ENCODE measurements around the gene UGT1A9.

UGT1A9 gene

DNA sequence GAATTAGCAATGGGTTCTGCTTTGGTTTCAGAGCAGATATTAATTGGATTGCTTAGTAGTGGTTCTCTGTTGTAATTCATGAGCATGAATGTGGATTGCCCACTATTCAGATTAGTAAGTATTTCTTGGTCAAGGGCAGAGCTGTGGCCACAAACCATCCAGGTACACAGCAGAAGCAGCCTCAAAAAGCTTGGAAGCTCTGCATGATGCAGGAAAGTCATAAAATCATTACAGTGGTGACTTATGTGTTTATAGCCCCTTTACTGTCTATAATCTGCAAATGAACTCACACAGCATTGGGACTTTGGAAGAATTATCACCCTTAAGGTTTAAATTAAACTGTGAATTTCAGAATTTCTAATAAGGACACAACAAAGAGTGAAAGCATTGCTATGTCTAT is 86.4 kb downstream of the UGT1A9 start:
- TF ChIP-seq GATA3 (IDR thresholded peaks at IDR 0.05; ENCODE audit: low read depth, low read length) = no peak
- TF ChIP-seq GATA2 (IDR thresholded peaks at IDR 0.05; ENCODE audit: low read depth, low read length) = no peak

DNA sequence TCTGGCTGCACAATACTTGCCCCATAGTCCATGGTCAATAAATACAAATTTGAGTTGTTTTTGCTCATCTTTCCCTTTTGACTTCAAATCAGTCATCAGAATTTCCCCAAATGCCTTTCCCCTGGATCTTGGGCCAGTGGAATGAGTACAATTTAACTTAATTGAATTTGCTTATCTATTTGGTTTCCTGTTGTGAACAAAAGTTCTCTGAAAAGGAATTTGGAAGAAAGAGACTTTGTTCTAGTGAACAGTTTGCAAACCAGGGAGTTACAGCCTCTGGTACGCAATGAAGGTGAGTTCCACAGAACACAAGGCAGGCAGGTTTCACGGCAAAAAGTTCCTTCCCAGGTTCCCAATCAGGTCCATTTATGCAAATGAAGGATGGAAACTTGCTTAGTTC is 87.2 kb downstream of the UGT1A9 start:
- no peak for TF ChIP-seq GATA3 (IDR thresholded peaks at IDR 0.05; ENCODE audit: low read depth, low read length)
- no peak for TF ChIP-seq GATA2 (IDR thresholded peaks at IDR 0.05; ENCODE audit: low read depth, low read length)

DNA sequence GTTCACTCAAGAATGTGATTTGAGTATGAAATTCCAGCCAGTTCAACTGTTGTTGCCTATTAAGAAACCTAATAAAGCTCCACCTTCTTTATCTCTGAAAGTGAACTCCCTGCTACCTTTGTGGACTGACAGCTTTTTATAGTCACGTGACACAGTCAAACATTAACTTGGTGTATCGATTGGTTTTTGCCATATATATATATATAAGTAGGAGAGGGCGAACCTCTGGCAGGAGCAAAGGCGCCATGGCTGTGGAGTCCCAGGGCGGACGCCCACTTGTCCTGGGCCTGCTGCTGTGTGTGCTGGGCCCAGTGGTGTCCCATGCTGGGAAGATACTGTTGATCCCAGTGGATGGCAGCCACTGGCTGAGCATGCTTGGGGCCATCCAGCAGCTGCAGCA is 88.3 kb downstream of the UGT1A9 start, which contains the start of gene UGT1A1:
TSS of gene UGT1A1 (plus strand) at position 228 of the 400 bp plus-strand sequence. CDS start at position 246, 18 bp downstream.
- no peak for TF ChIP-seq GATA3 (IDR thresholded peaks at IDR 0.05; ENCODE audit: low read depth, low read length)
- no peak for TF ChIP-seq GATA2 (IDR thresholded peaks at IDR 0.05; ENCODE audit: low read depth, low read length)

DNA sequence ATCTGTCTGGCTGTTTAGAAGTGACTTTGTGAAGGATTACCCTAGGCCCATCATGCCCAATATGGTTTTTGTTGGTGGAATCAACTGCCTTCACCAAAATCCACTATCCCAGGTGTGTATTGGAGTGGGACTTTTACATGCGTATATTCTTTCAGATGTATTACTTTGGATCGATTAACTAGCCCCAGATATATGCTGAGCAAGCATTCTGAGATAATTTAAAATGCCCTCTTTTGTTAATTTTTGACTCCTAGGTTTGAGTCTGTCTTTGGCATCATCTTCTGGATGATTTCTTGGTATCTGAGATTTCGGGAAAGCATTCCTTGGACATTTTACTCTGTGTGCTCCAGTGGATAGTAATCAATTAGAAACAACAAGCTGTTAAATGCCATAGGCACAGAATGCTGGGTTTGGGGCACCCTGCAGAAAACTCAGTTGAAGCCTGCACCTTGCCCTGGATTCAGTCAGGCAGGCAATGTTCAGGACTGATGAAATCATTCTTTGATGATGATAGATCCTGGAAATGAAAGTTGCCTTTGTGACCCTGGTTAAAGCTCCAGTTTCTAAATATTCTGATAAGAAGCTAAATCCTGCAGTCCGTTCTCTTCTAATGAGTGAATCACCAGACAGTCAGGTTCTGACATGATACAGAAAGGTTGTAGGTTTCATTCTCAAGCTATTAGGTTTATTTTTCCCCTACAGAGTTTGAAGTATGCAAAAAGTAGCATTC is 89.5 kb downstream of the UGT1A9 start:
- no peak for TF ChIP-seq GATA2 (IDR thresholded peaks at IDR 0.05; ENCODE audit: low read depth, low read length)
- no peak for TF ChIP-seq GATA3 (IDR thresholded peaks at IDR 0.05; ENCODE audit: low read depth, low read length)

DNA sequence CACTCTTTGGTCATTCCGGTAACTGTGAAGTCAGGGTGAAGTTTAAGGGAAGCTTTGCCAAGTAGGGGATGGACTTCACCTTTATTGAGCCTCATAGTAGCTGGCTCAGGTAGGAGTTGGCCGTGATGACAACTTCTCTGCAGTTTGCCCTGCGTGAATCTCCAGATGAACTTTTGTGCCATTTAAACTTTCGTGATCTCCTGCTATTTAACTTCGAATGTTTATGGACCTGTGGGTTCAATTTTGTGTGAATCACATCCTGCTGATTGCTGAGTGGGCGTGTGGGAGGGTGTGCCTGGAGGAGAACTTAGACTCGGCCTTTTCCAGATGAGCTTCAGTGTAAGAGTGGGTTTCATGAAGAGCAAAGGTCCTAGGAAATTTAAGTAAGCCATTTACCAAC is 92.6 kb downstream of the UGT1A9 start:
- TF ChIP-seq GATA3 (IDR thresholded peaks at IDR 0.05; ENCODE audit: low read depth, low read length) (no peak), GATA2 (IDR thresholded peaks at IDR 0.05; ENCODE audit: low read depth, low read length) (no peak)

DNA sequence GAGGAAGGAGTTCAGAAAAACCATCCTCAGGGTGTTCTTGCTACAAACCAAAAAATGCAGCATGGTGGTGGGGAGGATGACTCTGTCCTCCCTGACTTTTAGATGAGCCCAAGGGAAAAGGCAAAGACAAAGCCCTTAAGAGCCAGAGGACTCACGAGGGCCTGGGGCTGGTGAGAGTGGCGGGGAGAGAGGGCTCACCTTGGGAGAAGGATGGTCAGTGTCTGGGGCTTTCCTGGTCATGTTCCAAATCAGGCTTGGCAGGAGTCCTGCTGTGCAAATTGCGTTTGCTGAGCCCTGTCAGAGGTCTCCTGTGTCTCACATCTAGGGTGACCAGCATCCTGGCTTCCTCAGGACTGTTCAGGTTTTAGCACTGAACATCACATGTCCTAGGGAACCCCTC is 93.1 kb downstream of the UGT1A9 start:
- TF ChIP-seq GATA2 (IDR thresholded peaks at IDR 0.05; ENCODE audit: low read depth, low read length) (no peak), GATA3 (IDR thresholded peaks at IDR 0.05; ENCODE audit: low read depth, low read length) (no peak)

DNA sequence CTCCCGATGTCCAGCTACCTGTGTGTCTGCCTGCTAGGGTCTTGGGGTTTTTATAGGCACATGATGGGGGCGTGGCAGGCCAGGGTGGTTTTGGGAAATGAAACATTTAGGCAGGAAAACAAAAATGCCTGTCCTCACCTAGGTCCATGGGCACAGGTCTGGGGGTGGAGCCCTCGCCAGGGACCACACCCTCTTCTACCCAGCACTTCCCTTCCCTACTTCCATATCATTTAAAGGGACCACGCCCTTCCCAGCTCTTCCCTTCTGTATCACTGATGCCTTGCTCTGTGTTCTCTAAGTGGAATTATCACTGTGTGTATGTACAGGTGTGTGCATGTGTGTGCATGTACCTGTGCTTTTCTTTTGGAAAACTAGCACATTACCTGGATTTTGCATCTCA is 94.7 kb downstream of the UGT1A9 start:
- TF ChIP-seq GATA2 (IDR thresholded peaks at IDR 0.05; ENCODE audit: low read depth, low read length) = no peak
- no peak for TF ChIP-seq GATA3 (IDR thresholded peaks at IDR 0.05; ENCODE audit: low read depth, low read length)

DNA sequence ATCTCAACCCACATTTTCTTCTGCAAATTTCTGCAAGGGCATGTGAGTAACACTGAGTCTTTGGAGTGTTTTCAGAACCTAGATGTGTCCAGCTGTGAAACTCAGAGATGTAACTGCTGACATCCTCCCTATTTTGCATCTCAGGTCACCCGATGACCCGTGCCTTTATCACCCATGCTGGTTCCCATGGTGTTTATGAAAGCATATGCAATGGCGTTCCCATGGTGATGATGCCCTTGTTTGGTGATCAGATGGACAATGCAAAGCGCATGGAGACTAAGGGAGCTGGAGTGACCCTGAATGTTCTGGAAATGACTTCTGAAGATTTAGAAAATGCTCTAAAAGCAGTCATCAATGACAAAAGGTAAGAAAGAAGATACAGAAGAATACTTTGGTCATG is 96.4 kb downstream of the UGT1A9 start:
- no peak for TF ChIP-seq GATA2 (IDR thresholded peaks at IDR 0.05; ENCODE audit: low read depth, low read length)
- TF ChIP-seq GATA3 (IDR thresholded peaks at IDR 0.05; ENCODE audit: low read depth, low read length) = no peak

DNA sequence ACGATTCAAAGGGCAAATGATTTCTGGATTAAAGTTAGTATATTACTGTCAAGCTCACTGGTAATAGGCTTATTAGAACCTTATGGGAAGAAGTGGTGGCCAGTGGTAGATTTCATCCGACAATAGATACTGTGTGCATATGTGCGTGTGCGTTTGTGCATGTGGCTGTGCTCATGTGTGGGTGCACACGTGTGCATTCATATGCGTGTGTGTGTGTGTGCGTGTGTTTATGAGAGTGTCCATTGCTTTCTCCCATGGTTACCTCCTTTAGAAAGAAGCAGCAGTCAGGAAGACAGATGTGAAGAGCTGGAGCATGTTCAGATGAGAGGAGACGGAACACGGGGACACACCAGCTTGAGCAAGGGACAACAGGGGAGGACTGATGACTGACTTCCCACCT is 97.6 kb downstream of the UGT1A9 start:
- TF ChIP-seq GATA3 (IDR thresholded peaks at IDR 0.05; ENCODE audit: low read depth, low read length) = no peak
- TF ChIP-seq GATA2 (IDR thresholded peaks at IDR 0.05; ENCODE audit: low read depth, low read length) = no peak

DNA sequence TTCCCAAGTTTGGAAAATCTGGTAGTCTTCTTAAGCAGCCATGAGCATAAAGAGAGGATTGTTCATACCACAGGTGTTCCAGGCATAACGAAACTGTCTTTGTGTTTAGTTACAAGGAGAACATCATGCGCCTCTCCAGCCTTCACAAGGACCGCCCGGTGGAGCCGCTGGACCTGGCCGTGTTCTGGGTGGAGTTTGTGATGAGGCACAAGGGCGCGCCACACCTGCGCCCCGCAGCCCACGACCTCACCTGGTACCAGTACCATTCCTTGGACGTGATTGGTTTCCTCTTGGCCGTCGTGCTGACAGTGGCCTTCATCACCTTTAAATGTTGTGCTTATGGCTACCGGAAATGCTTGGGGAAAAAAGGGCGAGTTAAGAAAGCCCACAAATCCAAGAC is 100.5 kb downstream of the UGT1A9 start:
- no peak for TF ChIP-seq GATA2 (IDR thresholded peaks at IDR 0.05; ENCODE audit: low read depth, low read length)
- TF ChIP-seq GATA3 (IDR thresholded peaks at IDR 0.05; ENCODE audit: low read depth, low read length) = no peak

DNA sequence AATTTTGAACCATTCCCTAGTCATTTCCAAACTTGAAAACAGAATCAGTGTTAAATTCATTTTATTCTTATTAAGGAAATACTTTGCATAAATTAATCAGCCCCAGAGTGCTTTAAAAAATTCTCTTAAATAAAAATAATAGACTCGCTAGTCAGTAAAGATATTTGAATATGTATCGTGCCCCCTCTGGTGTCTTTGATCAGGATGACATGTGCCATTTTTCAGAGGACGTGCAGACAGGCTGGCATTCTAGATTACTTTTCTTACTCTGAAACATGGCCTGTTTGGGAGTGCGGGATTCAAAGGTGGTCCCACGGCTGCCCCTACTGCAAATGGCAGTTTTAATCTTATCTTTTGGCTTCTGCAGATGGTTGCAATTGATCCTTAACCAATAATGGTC is 100.9 kb downstream of the UGT1A9 start:
- TF ChIP-seq GATA3 (IDR thresholded peaks at IDR 0.05; ENCODE audit: low read depth, low read length) (no peak), GATA2 (IDR thresholded peaks at IDR 0.05; ENCODE audit: low read depth, low read length) (no peak)

DNA sequence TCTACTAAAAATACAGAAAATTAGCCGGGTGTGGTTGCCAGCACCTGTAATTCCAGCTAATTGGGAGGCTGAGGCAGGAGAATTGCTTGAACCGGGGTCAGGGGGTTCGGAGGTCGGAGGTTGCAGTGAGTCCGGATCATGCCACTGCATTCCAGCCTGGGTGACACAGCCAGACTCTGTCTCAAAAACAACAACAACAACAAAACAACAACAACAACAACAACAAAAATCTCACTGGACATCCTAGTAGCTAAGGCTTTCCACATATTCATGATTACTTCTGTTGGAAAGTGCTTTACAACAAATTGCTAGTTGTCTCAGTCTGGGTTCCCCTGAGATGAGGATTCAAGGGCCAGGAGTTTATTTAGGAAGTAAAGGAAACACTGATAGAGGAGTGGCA is 102.2 kb downstream of the UGT1A9 start:
- no peak for TF ChIP-seq GATA2 (IDR thresholded peaks at IDR 0.05; ENCODE audit: low read depth, low read length)
- TF ChIP-seq GATA3 (IDR thresholded peaks at IDR 0.05; ENCODE audit: low read depth, low read length) = no peak

DNA sequence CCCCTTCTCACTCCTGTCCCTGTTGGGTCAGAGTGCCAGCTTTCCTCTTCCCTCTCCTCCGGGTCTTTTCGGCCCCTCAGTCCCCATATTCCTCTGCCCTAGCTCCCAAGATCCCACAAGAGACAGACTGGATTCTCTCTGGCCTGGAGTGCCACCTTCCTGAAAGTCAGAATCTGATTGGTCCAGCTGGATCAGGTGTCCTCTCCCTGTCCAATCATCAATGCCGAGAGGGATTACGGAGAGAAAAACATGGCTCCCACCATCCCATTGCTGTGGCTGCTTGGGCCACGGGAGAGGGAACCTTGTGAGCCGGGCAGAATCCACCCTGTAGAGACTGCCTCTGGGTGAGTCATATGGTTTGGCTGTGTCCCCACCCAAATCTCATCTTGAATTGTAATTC is 103.7 kb downstream of the UGT1A9 start:
- TF ChIP-seq GATA2 (IDR thresholded peaks at IDR 0.05; ENCODE audit: low read depth, low read length) = no peak
- TF ChIP-seq GATA3 (IDR thresholded peaks at IDR 0.05; ENCODE audit: low read depth, low read length) = no peak

DNA sequence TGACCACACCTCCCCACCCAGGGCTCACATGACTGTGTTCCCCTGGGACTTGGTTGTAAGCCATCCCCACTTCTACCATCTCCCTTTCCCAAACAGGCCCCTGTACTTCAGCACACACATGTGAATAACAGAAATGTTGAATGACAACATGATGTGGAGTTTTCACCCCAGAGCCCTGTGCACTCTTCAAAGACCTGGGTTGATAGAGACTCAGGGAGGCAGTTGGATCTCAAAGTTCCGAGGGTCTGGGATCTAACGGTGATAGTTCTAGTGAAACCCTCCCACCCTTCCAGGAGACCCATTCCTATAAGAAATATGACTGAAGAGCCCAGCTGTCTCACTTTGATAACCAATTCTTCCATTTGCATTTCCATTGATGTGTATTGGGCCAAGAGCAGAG is 106.3 kb downstream of the UGT1A9 start, which contains the start of gene MROH2A:
TSS of gene MROH2A (plus strand) at position 301 of the 400 bp plus-strand sequence. CDS start 1,029 bp downstream, outside the sequence.
- TF ChIP-seq GATA2 (IDR thresholded peaks at IDR 0.05; ENCODE audit: low read depth, low read length) (no peak), GATA3 (IDR thresholded peaks at IDR 0.05; ENCODE audit: low read depth, low read length) (no peak)

DNA sequence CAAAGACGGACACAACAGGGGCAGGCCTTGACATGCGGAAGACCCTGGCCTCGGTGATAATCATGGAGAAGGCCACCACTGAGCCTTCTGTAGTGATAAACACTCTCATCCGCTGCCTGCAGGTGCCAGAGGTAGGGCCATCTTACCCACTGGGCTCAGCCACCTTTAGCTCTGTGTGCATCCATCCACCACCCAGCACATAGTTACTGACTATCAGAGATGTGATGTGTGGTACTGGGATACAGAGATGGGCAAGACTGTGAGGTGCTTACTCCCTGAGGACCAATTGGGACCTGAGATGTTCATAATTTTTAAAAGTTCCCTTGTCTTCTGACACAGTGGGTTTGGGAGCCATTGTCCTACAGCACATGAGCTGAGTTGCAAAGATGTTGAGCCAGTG is 108.0 kb downstream of the UGT1A9 start:
- TF ChIP-seq GATA2 (IDR thresholded peaks at IDR 0.05; ENCODE audit: low read depth, low read length) = no peak
- no peak for TF ChIP-seq GATA3 (IDR thresholded peaks at IDR 0.05; ENCODE audit: low read depth, low read length)

All from SH-SY5Y (cell line).